HS-5 (cell line): Measurements from ENCODE around the gene CHCHD2.
"Not testable (repeated sequence)": the region's sequence is repeated elsewhere in the genome, so short reads cannot be mapped to it uniquely, and the experiment has no call there.

ENCODE experiments used
- DNase-seq: peaks from one replicate; pipeline ENCODE4 v3.0.0-alpha.2; 2012; ENCODE audit warnings: low read depth

Gene CHCHD2, protein sequence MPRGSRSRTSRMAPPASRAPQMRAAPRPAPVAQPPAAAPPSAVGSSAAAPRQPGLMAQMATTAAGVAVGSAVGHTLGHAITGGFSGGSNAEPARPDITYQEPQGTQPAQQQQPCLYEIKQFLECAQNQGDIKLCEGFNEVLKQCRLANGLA

GRCh38 chr7:56106108-56107073, at the start of gene CHCHD2:
TSS of gene CHCHD2 (minus strand) at chr7:56106476. CDS start at chr7:56106413, 63 bp downstream.
- DNase-seq = peak; percentile 94

GRCh38 chr7:56131062-56131461, 24.8 kb upstream of the CHCHD2 start:
- not testable (repeated sequence) for DNase-seq

- no peak for DNase-seq
Observed at GRCh38 chr7:56127241-56127975, 21.1 kb upstream of the CHCHD2 start.

DNA sequence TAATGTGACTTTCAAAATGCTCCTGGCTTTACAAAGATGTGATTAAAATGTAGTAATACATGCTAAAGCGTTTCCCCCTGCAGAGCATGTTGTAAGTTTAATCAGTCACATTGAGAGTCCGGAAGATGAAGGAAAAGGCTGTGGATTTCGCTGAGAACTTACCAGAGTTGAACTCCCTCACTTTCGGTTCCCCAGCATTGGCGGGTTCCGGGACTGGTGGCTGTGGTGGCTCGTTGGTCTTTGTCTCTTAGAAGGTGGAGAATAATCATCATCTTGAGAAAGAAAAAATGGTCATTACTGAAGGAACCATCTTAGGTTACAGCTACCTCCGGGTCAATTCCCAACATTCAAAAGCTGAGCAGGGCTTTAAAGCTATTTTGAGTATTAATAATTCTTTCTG, 19.6 kb upstream of the CHCHD2 start:
- DNase-seq = no peak

DNA sequence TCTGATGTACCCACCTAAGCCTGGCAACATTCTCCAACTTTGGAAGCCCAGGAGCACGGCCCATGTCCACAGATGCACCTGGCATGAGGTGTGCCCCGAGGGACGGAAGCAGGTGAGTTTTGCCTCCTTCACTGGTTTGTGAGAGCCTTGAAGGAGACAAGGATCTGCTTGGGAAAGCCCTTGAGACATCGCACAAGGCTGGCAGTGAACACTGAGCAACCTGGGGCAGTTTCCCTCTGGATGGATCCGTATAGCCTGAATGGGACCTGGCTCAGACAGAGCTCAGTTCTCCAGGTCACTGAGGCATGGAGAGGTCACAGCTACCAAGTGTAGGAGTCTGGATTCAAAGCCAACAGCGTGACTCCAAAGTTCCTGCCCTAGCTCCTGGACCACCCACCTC, 18.7 kb upstream of the CHCHD2 start:
- DNase-seq = no peak

DNA sequence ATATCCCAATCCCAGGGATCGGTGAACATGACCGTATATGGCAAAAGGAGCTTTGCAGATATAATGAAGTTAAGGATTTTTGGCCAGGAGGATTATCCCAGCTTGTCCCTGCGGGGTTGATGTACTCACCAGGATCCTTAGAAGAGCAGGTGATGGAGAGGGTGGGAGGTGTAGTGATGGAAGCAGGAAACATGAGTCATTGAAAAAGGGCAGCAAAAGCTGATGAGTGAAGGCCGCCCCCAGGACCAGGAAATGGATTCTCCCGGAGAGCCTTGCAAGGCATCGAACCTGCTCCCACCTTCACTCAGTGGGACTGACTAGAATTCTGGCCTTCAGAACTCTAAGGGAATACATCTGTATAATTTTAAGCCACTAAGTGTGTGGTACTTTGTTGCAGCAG, 15.2 kb upstream of the CHCHD2 start:
- DNase-seq = no peak

- DNase-seq = no peak
Observed at GRCh38 chr7:56115852-56116538, 9.7 kb upstream of the CHCHD2 start, which contains the start of gene NUPR2. TSS of gene NUPR2 (minus strand) at chr7:56116417. CDS start at chr7:56116314, 103 bp downstream.

GRCh38 chr7:56112244-56112643, 6.0 kb upstream of the CHCHD2 start:
- not testable (repeated sequence) for DNase-seq

DNA sequence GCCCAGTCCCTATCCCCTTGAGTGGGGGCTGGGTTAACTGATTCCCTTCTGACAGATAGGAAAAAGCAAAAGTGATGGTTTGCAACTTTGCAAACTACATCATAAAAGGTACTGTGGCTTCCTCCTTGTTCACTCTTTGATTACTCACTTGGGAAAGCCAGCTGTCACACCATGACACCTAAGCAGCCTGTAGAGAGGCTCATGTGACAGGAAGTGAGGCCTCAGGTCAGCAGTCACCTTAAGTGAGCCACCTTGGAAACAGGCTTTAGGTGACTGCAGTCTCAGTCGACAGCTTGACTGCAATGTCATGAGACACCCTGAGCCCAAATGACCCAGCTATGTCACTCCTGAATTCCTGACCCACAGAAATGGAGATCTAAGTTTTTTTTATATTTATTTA, 4.3 kb upstream of the CHCHD2 start:
- no peak for DNase-seq

DNA sequence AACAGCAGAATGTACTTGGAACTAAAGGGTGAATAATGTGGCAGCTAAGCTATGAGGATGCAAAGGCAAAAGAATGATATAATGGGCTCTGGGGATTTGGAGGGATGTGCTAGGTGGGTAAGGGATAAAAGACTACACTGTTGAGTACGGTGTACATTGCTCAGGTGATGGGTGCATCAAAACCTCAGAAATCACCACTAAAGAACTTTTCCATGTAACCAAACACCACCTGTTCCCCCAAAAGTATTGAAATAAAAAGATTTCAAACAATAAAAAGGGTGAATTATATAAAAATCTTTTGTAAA, 1.6 kb upstream of the CHCHD2 start:
- no peak for DNase-seq

- DNase-seq = peak; percentile 49
Observed at GRCh38 chr7:56105508-56105907, 768 bp downstream of the CHCHD2 start.

- DNase-seq = not testable (repeated sequence)
Observed at GRCh38 chr7:56104138-56104537, 2.1 kb downstream of the CHCHD2 start.

DNA sequence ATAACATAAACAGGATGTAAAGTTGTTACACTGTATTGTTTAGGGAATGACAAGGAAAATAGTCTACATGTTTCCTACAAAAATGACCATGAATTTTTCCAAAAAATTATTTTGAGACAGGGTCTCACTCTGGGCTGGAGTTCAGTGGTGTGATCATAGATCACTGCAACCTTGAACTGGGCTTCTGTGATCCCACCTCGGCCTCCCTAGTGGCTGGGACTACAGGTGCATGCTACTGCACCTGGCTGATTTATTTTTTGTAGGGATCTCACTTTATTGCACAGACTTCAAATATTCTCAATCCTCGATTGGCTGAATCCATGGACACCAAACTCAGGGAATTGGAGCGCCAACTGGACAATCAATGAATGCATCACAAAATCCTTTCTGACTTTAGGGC, 6.6 kb downstream of the CHCHD2 start:
- no peak for DNase-seq

DNA sequence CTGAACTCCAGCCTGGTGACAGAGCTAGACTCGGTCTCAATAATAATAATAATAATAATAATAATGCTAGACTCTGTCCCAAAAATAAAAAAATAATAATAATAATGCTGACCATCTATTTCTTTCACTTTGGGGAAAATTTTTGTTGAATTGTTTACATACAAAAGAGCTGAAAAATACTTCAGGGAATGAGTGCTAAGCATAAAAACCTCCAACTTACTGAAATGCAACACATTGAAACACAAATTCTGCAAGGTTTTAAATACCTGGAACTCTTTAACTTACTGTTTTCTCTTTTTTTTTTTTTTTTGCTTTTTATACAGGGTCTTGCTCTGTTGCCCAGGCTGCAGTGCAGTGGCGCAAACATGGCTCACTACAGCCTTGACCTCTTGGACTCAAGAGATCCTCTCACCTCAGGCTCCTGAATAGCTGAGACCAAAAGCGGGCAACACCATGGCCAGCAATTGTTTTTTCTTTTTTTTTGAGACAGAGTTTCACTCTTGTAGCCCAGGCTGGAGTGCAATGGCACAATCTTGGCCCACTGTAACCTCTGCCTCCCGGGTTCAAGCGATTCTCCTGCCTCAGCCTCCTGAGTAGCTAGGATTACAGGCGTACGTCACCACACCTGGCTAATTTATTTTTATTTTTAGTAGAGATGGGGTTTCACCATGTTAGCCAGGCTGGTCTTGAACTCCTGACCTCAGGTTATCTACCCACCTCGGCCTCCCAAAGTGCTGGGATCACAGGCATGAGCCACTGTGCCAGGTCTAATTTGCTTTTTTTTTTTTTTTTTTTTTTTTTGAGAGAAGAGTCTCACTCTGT, 7.9 kb downstream of the CHCHD2 start:
- DNase-seq = not testable (repeated sequence)

DNA sequence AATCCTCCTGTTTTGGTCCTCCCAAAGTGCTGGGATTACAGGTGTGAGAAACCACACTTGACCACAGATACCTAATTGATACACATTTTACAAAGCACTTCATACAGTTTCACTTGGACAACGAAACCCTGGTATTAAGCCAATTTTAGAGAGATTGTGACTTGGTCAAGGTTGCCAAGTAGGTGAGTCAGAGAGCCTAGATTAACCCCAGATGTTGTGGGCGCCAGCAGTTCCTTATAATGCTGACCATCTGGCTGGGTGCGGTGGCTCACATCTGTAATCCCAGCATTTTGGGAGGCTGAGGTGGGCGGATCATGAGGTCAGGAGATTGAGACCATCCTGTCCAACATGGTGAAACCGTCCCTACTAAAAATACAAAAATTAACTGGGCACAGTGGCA, 8.6 kb downstream of the CHCHD2 start:
- DNase-seq = peak; percentile 91

DNA sequence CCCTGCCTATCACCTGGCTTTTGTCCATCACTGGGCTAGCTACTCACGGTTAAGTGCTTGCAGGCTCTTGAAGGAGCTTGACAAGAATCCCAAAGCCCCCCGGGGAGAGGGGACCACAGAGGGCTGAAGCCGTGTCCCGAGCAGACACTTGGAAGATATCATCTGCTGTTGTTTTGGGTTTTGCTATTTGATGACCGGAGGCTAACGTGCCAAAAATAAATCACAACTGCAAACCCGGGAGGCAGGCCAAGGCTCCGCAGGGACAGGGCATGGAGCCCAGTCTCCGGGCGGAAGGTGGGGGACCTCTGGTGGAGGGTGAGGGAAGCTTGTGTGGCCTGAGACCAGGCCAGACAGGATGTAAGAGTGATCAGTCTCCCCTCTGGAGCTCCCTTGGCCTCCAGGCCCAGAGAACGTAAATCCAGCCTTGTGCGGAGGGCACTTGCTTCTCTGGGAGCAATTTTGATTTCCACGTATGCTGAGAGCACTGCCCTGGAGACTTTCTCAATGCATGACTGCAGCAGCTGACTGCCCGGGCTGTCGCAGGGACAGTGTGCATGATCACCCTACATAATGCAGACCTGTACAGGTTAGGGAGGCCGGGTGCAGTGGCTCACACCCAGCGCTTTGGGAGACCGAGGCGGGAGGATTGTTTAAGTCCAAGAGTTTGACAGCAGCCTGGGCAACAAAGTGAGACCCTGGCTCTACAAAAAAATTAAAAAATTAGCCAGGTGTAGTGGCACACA, 13.3 kb downstream of the CHCHD2 start, which contains the start of gene PHKG1:
TSS of gene PHKG1 (minus strand) at position 164 of the 743 bp plus-strand sequence. CDS start 4,011 bp downstream, outside the sequence.
- DNase-seq = no peak

DNA sequence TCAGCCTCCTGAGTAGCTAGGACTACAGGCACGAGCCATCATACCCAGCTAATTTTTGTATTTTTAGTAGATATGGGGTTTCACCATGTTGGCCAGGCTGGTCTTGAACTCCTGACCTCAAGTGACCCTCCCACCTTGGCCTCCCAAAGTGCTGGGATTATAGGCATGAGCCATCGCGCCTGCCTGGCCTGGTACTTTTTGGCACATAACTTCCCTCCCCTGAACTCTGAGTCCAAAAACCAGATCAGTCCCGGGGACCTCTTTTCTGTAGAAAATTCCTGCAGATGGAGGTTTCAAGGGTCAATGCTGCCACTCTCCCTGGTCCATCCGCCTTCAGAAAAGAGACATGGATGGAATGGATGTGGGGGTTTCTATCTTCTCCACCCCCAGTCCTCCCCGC, 13.9 kb downstream of the CHCHD2 start:
- not testable (repeated sequence) for DNase-seq

DNA sequence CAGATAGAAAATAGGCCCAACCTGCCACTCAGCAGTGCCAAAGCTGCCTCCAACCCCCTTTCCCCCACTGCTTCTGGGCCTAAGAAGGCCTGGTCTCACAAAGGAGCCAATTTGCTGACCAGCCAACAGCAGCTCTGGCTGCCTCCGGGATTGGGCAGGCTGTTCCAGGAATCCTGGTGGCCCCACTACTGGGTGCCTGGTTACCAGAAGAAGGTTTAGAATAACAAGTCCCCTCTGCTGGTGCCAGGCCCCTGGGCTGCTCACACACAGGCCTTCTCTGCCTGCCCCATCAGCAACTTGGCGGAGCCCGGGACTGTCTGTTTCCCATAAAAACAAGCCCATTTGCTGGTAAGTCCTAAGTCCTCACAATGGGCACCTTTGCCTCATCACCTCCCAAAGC, 14.7 kb downstream of the CHCHD2 start:
- DNase-seq = no peak

- DNase-seq = no peak
Observed at GRCh38 chr7:56087445-56087844, 18.8 kb downstream of the CHCHD2 start.

DNA sequence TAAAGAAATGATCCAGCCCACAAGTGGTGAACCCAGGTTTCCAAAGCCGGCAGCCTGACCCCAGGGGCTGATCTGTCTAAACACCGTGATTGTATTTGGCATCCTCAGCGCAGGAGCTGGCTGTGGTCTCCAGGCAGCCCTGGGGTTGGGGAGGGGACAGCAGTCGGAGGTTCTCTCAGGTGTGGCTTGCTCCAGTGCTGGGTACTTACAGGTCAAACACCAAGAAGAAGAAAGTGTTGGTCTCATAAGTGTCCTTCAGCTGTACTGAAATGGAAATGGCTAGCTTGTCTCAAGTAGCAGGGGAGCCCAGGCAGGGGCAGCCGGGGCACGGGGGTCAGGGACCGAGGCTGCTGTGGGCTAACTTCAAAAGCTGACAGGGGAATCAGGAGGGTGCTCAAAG, 19.5 kb downstream of the CHCHD2 start:
- DNase-seq = no peak
